ENCODE results near the gene HORMAD2.

HORMAD2 gene

DNA sequence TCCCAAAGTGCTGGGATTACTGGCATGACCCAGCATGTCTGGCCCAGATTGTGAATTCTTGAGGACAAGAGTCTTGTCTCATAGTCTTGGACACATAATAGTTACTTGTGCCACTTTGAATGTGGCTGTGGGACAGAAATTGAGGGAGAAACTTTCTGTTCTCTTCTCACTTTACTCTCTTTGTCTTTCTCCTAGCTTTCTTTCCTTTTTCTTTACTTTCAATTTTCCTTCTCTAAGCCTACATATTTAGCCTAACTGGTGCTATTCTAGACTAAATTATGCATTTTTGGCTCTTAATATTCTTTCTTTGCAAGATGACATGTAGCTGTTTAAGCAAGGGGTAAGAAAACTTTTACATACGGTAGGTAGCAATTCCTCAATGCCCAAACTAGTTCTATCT, 33.2 kb downstream of the HORMAD2 start:
- no peak for DNase-seq

DNA sequence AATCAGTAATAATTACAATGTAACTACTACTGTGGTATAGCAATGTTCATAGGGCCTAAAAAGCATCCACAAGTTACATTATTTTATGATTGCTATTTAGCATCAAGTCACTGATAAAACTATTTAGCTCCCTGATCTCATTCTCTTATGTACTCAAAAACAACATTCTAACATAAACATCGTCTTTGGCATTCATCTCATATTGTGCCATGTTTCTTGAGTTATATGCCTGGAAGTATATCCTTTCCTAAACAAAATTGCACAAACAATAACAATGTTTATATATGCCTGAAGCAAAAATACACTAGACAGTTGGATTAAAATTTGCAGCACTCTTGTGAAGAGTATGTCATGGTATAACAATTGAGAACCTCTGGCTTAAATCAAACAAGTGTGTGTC, 34.1 kb downstream of the HORMAD2 start:
- DNase-seq = no peak

DNA sequence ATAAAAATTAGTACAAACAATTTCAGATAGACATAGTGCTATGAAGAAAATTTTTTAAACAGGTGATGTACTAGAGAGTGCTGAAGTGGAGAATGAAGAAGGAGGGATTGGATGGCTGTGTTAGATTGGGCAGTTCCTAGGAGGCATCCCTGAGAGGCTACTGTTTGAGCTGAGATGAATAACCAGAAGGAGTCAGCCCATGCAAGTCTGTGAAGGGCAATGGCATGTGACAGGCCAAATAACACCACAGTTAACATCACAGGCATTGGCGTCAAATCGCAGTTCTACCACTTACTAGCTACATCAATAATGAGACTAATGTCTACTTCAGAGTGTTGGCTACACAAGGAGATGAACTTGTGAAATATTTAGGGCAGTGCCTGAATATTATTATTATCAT, 35.4 kb downstream of the HORMAD2 start:
- DNase-seq = no peak

DNA sequence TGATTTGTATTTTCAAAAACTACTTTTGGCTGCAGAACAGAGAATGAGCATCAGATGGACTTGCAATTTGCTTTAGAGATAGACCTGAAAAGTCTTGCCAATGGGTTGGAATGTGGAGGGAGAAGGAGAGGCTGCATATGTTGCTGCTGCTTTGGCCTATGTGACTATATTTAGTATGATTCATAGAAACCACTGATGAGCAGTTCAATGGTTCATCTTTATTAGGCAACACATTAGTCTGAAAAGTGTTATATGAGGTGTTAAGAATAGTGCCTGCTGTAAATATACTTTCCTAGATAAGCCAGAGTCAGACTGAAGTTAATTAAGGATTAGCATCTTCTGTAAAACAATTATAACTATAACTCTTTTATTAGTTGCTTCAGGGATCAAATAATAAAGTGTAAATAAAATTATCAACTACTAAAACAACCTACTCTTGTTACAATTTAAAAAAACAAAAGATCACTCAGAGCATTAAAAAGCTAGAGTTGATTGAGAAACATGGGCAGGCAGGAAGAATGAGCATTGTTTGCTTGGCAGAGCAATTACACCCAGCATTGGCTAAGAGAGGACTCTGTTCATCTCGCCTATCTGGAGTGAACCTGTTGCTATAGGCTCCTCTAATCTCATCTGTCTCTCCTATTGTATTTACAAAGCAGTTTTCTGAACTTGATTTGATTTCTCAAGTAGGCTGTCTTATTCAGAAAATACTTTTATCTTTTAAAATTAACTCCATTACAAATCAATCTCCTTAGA, 36.3 kb downstream of the HORMAD2 start:
- peak; percentile 12 for DNase-seq

DNA sequence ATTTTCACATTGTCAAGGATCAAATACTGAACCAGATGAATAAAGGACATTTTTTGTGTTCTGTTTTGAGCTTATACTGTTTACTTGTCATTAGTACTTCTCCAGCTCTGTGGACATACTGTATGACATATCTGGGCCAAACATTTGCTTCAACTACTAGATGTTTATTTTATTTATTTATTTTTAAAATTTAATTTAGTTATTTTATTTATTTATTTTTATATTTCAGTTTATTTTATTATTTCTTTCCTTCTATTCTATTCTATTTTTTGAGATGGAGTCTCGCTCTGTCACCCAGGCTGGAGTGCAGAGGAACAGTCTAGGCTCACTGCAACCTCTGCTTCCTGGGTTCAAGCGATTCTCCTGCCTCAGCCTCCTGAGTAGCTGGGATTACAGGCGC, 37.0 kb downstream of the HORMAD2 start:
- no peak for DNase-seq

DNA sequence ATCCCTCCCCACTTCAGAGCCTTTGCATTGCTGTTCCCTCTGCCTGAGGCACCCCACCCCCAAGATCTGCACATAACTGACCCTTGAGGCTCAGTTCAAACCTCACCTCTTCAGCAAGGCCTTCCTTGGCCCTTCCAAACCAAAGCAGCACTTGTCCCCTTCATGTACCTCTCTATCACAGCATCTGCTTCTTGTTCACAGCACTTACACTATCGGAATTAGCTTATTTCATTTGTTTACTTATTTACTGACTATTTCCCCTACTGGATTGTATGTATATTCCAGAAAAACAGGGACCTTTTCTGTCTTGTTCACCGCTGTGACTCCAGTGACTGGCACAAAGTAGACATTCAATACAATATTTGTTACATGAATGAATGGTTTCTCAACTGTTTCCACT, 38.0 kb downstream of the HORMAD2 start:
- DNase-seq = no peak

DNA sequence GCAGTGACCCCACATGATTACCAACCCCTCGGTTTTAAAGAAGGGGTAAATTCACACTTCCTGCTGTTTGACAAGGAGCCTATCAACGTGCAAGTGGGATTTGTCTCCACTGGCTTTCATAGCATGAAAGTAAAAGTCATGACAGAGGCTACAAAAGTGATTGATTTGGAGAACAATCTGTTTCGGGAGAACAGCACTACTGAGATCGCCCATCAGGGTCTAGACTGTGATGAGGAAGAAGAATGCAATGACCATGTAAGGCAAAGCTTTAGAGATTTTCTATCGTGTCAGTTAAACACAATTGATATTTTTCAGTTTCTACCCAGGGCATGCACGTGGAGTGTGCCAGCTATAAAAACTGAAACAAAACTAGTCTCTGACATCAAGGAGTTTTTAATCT, 41.7 kb downstream of the HORMAD2 start:
- no peak for DNase-seq

DNA sequence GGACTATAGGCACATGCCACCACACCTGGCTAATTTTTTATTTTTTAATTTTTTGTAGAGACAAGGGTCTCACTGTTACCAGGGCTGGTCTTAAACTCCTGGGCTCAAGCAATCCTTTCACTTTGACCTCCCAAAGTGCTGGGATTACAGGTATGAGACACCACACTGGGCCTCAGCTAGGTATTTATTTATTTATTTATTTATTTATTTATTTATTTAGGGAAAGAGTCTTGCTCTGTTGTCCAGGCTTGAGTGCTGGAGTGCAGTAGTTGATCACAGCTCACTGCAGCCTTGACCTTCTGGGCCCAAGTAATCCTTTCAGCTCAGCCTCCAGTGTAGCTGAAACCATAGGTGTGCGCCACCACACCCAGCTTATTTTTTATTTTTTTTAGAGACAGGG, 43.2 kb downstream of the HORMAD2 start:
- no peak for DNase-seq

DNA sequence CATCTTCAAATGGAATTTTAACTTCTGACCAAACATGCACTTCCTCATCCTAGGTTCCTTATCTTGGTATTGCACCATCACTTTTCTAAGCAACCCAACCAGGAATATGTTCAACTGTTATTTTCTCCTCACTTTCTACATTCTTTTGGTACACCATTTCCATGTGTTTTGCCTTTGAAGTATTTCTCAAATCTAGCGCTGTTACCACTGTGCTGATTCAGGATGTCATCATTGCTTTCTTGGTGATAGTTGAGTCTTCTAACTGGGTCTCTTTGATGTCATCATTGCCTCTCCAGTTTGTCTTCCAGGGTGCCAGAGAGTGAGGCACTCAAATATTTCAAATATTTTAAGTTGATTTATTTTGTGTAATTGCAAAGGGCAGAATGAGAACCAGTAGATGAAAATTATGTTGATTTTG, 47.5 kb downstream of the HORMAD2 start:
- no peak for DNase-seq

DNA sequence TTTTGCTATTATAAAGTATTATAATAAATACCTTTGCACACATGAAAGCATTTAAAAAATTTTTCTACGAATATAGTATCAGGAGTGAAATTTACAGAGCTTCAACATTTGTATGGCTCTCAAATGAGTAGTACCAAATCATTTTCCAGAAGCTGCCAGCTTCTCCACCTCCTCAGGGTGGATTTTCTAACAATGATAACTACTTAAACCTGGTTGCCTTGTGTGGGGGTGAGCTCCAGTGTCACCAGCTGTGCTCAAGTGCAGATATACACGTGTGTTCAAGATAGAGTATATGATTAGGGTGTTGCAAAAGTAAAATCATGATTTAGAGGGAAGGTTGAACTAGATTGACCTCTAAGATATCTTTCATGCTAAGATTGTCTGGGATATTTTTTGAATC, 48.2 kb downstream of the HORMAD2 start:
- no peak for DNase-seq

DNA sequence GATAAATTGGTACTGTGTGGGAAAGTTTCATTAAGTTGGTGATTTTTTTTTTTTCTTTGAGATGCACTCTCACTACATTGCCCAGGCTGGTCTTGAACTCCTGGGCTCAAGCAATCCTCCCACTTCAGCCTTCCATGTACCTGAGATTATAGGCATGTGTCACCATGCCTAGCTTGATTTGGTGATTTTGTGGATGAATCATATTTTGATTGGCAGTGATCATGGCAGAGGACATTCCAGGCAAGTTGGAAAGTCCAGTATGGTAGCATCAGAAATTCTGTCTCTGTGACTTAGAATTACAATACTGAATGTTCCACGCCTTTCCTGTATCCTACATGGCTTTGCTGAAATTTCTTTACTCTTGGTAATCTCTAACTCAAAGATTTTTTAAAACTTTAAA, 49.4 kb downstream of the HORMAD2 start:
- no peak for DNase-seq

DNA sequence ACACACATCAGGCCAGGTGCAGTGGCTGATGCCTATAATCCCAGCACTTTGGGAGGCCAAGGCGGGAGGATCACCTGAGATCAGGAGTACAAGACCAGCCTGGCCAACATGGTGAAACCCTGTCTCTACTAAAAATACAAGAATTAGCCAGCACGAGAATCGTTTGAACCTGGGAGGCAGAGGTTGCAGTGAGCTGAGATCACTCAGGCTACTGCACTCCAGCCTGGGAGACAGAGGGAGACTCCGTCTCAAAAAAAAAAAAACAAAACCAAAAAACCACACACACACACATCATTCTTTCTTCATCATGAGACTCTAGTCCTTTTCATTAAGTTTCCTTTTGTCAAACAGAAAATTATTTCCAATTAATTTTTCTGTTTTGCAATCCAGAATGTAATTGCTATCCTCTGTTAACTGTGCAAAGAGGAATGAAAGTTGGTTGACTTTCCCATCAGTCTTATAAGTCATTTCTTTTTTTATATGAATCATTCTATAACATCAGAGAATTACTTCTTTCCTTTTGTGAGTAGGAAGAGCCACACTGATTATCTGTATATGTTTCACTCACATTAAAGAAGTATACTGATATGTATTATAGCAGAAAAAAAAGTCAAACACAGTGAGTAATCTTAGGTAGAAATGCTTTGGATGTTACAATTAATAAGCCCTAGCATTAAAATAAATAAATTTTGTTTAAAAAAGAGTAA, 52.2 kb downstream of the HORMAD2 start:
- DNase-seq = no peak

DNA sequence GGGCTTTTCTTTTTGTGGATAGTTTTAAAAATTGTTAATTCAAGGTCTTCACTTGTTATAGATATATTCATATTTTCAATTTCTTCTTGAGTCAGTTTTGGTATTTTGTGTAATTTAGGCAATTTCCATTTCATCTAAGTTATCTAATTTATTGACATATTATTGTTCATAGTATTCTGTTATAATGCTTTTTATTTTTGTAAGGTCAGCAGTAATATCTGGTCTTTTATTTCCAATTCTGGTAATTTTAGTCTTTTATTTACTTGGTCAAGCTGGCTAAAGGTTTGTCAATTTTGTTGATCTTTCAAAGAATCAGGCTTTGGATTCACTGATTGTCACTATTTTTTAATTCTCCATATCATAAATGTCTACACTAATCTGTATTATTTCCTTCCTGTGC, 60.1 kb downstream of the HORMAD2 start:
- no peak for DNase-seq

DNA sequence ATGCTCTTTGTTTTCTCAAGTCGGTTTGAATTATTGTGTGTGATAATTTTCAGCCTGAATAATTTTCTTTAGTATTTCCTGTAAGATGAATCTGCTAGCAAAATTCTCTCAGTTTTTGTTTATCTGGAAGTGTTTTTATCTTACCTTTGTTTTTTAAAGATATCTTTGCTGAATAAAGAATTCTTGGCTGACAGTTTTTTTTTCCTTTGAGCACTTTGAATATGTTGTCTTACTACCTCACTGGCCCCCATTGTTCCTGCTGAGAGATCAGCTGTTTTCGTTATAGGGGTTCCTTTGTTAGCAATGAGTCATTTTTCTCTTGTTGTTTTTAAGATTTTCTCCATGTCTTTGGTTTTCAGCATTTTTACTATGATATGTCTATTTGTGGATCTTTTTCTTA, 63.0 kb downstream of the HORMAD2 start:
- DNase-seq = no peak

DNA sequence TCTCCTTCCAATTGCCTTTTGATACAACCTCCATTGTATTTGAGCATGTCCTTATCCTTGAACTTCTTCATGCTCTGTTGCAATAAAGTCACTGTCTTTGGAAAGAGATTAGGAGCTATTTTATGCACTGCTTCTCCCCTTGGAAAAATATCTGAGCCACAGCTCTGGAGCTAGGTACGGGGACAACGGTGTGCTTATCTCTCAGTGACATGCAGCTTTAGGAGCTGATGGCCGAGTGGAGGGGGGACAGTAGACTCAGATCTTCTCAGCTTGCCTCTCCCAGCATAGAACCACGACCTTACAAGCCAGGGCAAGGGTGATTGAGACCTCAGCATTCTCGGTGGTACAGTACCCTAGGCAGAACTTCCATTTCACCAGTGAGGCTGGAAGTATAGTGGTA, 64.1 kb downstream of the HORMAD2 start:
- no peak for DNase-seq

DNA sequence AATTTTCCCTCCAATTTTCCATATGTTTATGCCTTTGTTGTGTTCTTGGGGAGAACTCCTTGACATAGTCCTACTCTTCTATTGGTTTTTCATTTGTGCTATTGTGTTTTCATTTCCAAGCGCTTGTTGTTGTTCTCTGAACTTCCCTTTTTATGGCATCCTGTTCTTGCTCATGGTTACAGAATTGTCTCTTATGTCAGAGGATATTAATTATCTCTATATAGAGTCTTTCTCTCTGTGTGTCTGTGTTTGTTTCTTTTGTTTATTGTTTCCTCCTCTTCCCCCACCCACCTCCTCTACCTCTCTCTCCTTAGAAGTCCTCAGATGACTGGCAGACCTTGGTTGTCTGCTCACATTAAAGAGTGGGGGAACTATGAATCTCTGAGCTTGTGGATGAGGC, 69.9 kb downstream of the HORMAD2 start:
- no peak for DNase-seq

DNA sequence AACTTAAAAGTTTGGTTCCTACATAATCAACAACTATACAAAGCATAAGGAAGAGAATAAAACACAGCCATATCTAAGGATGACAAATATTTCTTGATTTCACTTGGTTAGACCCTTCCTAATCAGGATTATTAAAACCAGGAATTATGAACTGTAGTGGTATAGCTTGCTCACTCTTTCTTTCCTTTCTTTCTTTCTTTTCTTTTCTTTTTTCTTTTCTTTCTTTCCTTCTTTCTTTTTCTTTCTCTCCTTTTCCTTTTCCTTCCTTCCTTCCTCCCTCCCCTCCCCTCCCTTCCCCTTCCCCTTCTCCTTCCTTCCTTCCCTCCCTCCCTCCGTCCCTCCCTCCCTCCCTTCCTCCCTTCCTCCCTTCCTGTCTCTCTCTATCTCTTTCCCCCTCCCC, 78.0 kb downstream of the HORMAD2 start:
- no peak for DNase-seq

DNA sequence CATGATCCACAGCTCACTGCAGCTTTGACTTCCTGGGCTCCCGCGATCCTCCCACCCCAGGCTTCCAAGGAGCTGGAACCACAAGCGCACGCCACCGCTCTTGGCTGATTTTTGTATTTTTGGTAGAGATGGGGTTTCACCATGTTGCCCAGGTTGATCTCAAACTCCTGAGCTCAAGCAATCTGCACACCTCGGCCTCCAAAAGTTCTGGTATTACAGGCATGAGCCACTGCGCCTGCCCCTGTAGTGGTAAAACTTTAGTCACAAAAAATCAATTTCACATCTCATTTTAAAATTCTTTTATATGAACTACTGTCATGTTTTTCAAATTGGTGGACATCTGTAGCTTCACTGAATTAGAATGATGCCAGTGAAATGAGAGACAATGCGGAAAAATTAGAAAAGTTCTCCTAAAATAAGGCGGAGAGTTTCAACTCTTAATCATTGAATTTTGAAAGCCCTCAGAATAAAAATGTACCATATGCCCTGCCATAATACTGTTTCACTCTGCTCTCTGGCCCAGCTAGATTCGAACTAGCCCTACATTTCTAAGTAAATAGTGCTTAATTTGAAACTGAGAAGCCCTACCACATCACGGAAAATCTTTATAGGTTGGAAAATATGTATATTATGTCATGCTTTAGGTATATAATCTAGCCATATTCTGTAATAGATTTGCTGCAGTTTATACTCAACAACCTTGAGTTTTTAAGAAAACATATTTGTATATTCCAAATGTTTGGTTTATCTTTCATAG, 78.7 kb downstream of the HORMAD2 start:
- no peak for DNase-seq

DNA sequence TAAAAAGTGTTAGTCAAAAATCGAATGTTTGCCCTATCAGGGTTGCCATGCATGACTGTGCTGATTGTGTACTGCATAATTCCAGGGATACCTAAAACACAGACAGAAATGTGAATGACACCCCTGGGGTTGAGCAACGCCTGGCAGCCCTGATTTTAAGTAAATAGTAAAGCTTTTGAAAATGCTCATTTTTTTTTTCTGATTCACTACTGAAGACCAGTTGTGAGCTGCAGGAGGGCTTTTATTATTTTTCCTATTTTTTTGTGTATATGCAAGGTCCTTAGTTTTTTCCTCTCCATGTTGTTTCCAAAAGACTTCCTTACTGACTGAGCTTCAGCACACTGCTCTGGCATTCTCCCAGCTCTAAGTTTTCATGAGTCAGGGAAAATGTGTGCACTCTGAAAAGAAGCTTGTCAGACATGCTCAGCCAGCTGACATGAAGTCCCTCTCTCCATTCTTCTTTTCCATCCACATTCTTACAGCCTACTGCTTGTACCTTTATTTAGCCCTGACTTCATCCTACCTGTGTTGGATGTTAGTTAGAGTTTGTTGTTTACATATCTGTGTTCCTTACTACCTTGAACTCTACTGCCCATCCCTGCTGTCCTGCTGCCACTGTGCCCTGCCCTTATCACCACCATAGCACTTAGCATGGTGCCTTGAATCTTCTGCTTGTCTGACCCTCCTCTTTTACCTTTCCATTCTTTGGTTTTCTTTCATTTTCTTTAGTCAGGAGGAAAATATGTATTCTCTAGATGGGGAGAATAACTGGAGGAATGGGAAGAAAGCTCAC, 79.5 kb downstream of the HORMAD2 start:
- DNase-seq = no peak

DNA sequence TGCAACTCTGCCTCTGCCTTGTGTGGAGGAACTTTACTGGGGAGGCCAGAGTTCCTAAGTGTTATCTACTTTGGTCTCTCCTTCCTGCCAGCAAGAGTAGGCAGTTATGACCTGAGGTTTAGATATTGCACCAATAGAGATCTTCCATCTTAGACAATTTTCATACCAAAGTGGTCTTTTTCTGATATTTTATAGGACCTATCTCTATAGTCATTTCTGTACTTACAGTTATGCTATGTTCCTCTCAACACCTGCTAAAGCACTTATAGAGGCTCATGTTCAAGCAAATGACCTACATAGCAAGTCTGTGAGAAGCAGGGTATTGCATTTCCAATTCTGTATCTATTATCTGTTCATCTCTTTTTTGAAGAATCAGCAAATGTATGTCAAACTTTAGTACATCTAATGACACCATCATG, 80.8 kb downstream of the HORMAD2 start:
- DNase-seq = no peak

DNA sequence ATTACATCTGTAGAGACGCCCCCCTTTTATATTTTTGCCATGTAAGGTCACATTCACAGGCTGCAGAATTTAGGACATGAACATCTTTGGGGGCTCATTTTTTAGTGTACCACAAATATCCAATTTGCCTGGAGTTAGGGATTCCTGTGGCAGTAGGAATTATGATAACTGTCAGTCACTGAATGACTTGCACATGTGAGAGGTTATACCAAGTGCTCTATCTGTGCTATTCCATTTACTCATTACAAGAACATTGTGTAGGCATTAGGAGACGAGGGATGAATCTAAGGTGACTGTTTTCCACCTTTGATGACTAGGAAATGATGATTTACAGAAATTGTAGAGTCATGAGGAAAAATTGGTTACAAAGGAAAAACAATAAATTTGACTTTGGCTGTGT, 87.0 kb downstream of the HORMAD2 start:
- no peak for DNase-seq

DNA sequence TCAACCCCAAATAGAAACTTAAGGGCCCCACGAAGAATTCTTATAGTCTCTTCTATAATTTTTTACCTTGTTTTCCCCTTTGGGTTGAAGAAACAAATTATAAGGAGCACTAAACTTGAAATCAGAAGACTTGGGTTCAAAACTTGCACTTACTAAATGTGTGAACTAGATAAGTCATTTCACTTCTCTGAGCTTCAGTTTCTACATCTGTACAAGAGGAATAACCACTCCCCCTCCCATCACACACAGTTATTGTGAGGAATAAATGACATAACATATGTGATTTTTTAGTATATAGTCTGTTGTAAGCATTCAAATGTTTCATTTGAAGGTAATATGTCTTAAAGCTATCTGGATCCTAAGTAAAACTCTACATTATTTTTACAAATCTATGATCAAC, 87.5 kb downstream of the HORMAD2 start:
- no peak for DNase-seq

DNA sequence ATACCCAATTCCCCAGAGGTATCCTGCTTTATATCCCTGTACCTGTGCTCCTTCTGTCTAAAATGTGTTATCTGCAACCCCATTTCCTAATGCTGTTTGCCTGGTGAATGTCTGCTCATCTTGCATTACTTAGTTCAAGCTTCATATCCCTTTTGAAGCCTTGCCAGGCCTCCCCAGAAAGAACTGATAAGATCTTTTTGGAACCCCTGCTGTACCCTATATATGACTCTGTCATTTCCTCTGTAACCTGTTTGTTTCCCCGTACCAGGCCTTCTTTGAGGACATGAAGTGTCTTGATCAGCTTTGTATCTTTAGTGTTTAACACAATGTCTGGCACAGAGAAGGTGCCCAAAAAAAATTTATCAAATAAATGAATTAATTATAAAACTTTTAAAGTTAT, 88.7 kb downstream of the HORMAD2 start:
- DNase-seq = no peak
